ENCODE results near the gene SDF4. TPM values are rescaled to one million over a fixed set of nuclear protein-coding genes. Genes with fewer than 3 reads are reported as not detected.

SDF4 gene
- total RNA-seq, 2 donors from 2014 or later: 202 to 325 TPM

DNA sequence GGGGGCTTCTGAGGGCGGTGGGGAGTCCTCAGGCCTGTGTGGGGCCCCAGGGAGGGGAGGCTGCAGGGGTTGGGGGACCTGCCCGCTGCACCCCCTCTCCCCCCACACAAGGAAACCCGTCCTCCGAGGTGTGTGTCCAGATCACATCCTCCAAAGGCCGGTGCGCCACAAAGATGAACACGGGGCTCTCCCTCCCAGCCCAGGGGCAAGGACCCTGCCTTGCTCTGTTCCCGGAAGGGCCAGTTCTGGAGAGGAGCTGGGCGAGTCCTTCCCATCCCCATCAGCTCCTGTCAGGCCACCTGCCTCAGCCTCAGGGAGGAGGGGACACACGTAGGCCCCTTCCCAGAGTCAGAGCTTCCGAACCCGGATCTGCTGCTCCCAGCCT, 60.6 kb downstream of the SDF4 start:
- no peak overlapping the region for H3K9ac ChIP-seq (ENCODE audit: low read depth in 2 of 2, low read length in 2 of 2)
- TF ChIP-seq, protein P1, sequence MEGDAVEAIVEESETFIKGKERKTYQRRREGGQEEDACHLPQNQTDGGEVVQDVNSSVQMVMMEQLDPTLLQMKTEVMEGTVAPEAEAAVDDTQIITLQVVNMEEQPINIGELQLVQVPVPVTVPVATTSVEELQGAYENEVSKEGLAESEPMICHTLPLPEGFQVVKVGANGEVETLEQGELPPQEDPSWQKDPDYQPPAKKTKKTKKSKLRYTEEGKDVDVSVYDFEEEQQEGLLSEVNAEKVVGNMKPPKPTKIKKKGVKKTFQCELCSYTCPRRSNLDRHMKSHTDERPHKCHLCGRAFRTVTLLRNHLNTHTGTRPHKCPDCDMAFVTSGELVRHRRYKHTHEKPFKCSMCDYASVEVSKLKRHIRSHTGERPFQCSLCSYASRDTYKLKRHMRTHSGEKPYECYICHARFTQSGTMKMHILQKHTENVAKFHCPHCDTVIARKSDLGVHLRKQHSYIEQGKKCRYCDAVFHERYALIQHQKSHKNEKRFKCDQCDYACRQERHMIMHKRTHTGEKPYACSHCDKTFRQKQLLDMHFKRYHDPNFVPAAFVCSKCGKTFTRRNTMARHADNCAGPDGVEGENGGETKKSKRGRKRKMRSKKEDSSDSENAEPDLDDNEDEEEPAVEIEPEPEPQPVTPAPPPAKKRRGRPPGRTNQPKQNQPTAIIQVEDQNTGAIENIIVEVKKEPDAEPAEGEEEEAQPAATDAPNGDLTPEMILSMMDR (IDR thresholded peaks at IDR 0.05): no peak
- H3K27ac ChIP-seq: no peak overlapping the region
- H3K27me3 ChIP-seq: peaks cover 10% of the 10 kb centered on the region
- H3K4me3 ChIP-seq: no peak overlapping the region
- DNase-seq: peak; percentile 41
- H3K4me1 ChIP-seq: peaks cover 8% of the 10 kb centered on the region
- intact Hi-C loops (cut with DNase I): loop anchor here (10.0 kb wide), 1 partner anchor 54 kb away; no protein-coding TSS in a partner anchor
- H3K36me3 ChIP-seq: no peaks in the 10 kb centered on the region
- no peaks in the 10 kb centered on the region for H3K9me3 ChIP-seq

DNA sequence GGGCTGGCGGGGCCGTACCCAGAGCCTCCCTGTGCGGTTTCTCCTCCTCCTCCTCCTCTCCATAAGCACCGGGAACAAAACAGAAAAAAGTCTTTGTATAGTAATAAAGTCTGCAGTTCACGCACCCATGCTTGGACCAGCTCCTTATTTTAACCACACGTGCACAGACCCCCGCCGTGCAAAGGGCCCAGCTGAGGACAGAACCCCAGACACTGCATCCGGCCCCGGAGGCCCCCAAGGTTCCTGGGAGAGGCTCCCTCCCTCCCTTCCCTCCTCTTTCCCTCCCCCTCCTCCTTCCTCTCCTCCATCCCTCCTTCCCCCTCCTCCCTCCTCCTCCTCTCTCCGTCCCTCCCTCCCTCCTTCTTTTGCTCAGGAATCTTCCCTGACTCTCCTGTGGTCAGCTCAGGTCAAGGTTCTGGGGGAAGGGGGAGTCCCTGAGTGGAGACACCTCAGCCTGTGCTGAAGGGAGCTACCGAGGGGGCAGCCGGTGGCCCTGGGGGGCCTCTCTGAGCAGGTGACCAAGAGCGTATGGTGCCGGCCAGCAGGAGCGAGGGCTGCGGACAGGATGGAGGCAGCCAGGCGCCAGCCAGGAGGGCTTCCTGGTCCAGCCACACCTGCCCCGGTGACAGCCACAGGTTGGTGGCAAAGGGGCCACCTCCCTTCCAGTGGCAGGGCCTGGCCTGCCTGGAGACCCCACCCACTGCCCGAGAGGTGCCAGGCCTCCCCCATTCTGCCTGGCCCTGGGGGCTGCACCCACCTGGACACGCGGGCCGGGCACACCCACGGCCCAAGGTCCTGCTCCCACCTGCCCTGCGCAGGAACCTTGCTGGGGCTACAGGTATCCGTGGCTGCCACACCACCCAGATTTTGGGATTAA, 61.3 kb downstream of the SDF4 start:
- peaks cover 10% of the 10 kb centered on the region for H3K27me3 ChIP-seq
- intact Hi-C loops (cut with DNase I): loop anchor here (10.0 kb wide), 1 partner anchor 54 kb away; no protein-coding TSS in a partner anchor
- H3K36me3 ChIP-seq: no peaks in the 10 kb centered on the region
- H3K27ac ChIP-seq: no peak overlapping the region
- no peak overlapping the region for H3K4me3 ChIP-seq
- H3K9ac ChIP-seq (ENCODE audit: low read depth in 2 of 2, low read length in 2 of 2): no peak overlapping the region
- H3K9me3 ChIP-seq: no peaks in the 10 kb centered on the region
- TF ChIP-seq, protein P1 (IDR thresholded peaks at IDR 0.05): no peak
- H3K4me1 ChIP-seq: peaks cover 8% of the 10 kb centered on the region
- DNase-seq: peak; percentile 56

DNA sequence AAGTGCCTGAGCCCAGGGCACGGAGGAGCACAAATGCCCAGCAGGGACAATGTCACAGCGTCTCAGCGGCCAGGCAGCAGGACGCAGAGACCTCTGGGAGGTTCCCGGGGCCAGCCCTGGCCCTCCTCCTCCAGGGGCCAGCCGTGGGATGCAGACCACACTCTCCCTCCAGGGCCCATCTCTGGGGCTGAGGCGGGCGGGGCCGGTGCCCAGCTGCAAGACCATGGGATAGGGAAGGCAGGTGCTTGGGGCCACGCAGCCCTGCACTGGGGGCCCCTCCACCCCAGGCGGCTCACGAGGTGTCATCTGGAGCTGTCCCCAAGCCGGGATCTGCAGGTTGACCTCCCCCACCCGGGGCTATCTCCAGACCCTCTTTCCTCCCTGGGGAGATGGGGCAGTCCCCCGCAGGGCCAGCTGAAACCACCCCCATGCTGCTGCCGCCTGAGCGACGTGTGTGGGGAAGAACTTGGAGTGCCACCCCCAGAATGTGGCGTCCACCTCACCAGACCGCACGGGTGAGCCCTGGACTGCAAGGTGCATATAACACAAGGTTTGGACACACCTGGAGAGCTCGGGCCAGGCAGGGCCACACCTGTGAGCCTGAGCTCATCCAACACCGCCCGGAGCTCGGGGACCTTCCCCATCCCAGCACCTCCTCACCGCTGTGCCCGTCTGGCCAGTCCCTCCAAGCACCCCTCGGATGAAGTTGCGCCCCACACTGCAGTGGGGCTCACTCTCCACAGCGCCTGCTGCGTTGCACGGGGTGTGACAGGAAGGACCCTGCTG, 62.2 kb downstream of the SDF4 start:
- no peak overlapping the region for H3K27ac ChIP-seq
- no peaks in the 10 kb centered on the region for H3K9me3 ChIP-seq
- DNase-seq: peak; percentile 53
- no peak overlapping the region for H3K4me3 ChIP-seq
- H3K9ac ChIP-seq (ENCODE audit: low read depth in 2 of 2, low read length in 2 of 2): no peak overlapping the region
- peaks cover 10% of the 10 kb centered on the region for H3K27me3 ChIP-seq
- intact Hi-C loops (cut with DNase I): loop anchor here (10.0 kb wide), 1 partner anchor 55 kb away; no protein-coding TSS in a partner anchor
- H3K4me1 ChIP-seq: peaks cover 8% of the 10 kb centered on the region
- TF ChIP-seq, protein P1 (IDR thresholded peaks at IDR 0.05): no peak
- no peaks in the 10 kb centered on the region for H3K36me3 ChIP-seq

GRCh38 chr1:1168451-1169411, 63.1 kb downstream of the SDF4 start:
- Histone ChIP-seq H3K9me3 (no peaks in the 10 kb centered on the region), H3K4me1 (peaks cover 8% of the 10 kb centered on the region), H3K27ac (peak overlapping the region; percentile 63), H3K9ac (ENCODE audit: low read depth in 2 of 2, low read length in 2 of 2) (peak overlapping the region in 1 of 2 donors; percentile 26), H3K4me3 (no peak overlapping the region), H3K27me3 (peaks cover 10% of the 10 kb centered on the region), H3K36me3 (no peaks in the 10 kb centered on the region)
- intact Hi-C loops (cut with DNase I): no loop called here
- peak; percentile 27 for DNase-seq
- TF ChIP-seq, protein P1 (IDR thresholded peaks at IDR 0.05): no peak
